C4-2B (cell line): Measurements from ENCODE around the gene HSPA5.

Experiments
- CTCF ChIP-seq: fragments of 450-650 bp; conservative IDR thresholded peaks from 2 replicates; pipeline ENCODE4 v1.5.1; 2017; ENCODE audit warnings: mild to moderate bottlenecking
- ZFX ChIP-seq: fragments of 450-650 bp; IDR thresholded peaks from 2 replicates; pipeline ENCODE4 v1.6.1; 2017

- no peak for TF ChIP-seq CTCF
- TF ChIP-seq ZFX, result no peak
Observed at GRCh38 chr9:125269014-125269397, 27.9 kb upstream of the HSPA5 start.
